Hematopoietic multipotent progenitor cell treated with erythropoietin and hydrocortisone succinate and interleukin-3 and kit ligand, for 17 days (in vitro differentiated cells): Measurements from ENCODE around the gene C8A.

Source experiments
- DNase-seq: peaks from one replicate; pipeline ENCODE4 v3.0.0-alpha.2; 2015; ENCODE audit warnings: low spot score

C8A gene

GRCh38 chr1:56894014-56894413, 39.4 kb downstream of the C8A start:
- no peak for DNase-seq

GRCh38 chr1:56897150-56898004, 42.8 kb downstream of the C8A start:
- no peak for DNase-seq

GRCh38 chr1:56898005-56898373, 43.4 kb downstream of the C8A start:
- no peak for DNase-seq

GRCh38 chr1:56898879-56899278, 44.3 kb downstream of the C8A start:
- DNase-seq, result no peak

GRCh38 chr1:56901716-56902115, 47.1 kb downstream of the C8A start:
- no peak for DNase-seq

GRCh38 chr1:56903778-56904177, 49.2 kb downstream of the C8A start:
- no peak for DNase-seq

- DNase-seq, result no peak
These were observed 50.2 kb downstream of the C8A start for GRCh38 chr1:56904663-56905397.

GRCh38 chr1:56905667-56906066, 51.1 kb downstream of the C8A start:
- DNase-seq, result no peak

GRCh38 chr1:56908619-56909221, 54.1 kb downstream of the C8A start:
- no peak for DNase-seq

GRCh38 chr1:56910441-56910985, 55.9 kb downstream of the C8A start:
- no peak for DNase-seq

- no peak for DNase-seq
These were observed 56.7 kb downstream of the C8A start for GRCh38 chr1:56911098-56911938.

- no peak for DNase-seq
These were observed 57.7 kb downstream of the C8A start for GRCh38 chr1:56912325-56912724.

- DNase-seq, result no peak
These were observed 61.4 kb downstream of the C8A start for GRCh38 chr1:56915960-56916359.

- DNase-seq, result no peak
These were observed 62.0 kb downstream of the C8A start for GRCh38 chr1:56916630-56917029.

- no peak for DNase-seq
These were observed 62.8 kb downstream of the C8A start for GRCh38 chr1:56917356-56917755.

- no peak for DNase-seq
These were observed 66.0 kb downstream of the C8A start for GRCh38 chr1:56920591-56921001.

GRCh38 chr1:56921479-56921878, 66.9 kb downstream of the C8A start:
- no peak for DNase-seq

GRCh38 chr1:56922070-56922469, 67.5 kb downstream of the C8A start:
- no peak for DNase-seq

- DNase-seq, result no peak
These were observed 67.9 kb downstream of the C8A start for GRCh38 chr1:56922507-56922906.

- DNase-seq, result no peak
These were observed 68.6 kb downstream of the C8A start for GRCh38 chr1:56923201-56923600.

GRCh38 chr1:56924116-56924515, 69.5 kb downstream of the C8A start:
- DNase-seq, result no peak

GRCh38 chr1:56925193-56925592, 70.6 kb downstream of the C8A start:
- DNase-seq, result no peak
